Inflammatory macrophage treated with lipopolysaccharide for 1 hour (primary cell): Measurements from ENCODE around the gene C10orf71.
A peak's percentile ranks its signal among the peaks of the same experiment; 100 is the strongest.

Experiments used
- DNase-seq, 2 donors: peaks; one replicate each; pipeline ENCODE4 v3.0.0-alpha.2; 2020 to 2022

Gene C10orf71

GRCh38 chr10:49347827-49348226, 48.9 kb downstream of the C10orf71 start:
- DNase-seq = no peak

- DNase-seq = no peak
Observed at GRCh38 chr10:49348593-49348992, 49.6 kb downstream of the C10orf71 start.

- no peak for DNase-seq
Observed at GRCh38 chr10:49349390-49349789, 50.4 kb downstream of the C10orf71 start.

- DNase-seq = no peak
Observed at GRCh38 chr10:49350138-49350537, 51.2 kb downstream of the C10orf71 start.

- peak; percentile 76 to 89 for DNase-seq
Observed at GRCh38 chr10:49350846-49351532, 52.0 kb downstream of the C10orf71 start.

GRCh38 chr10:49351669-49352068, 52.7 kb downstream of the C10orf71 start:
- DNase-seq = no peak

GRCh38 chr10:49352323-49352722, 53.4 kb downstream of the C10orf71 start:
- no peak for DNase-seq

- DNase-seq = no peak
Observed at GRCh38 chr10:49353026-49353894, 54.3 kb downstream of the C10orf71 start.

GRCh38 chr10:49353895-49354566, 55.1 kb downstream of the C10orf71 start:
- DNase-seq = no peak

- DNase-seq = no peak
Observed at GRCh38 chr10:49354593-49354992, 55.6 kb downstream of the C10orf71 start.

- no peak for DNase-seq
Observed at GRCh38 chr10:49355221-49355620, 56.3 kb downstream of the C10orf71 start.

GRCh38 chr10:49356181-49356580, 57.2 kb downstream of the C10orf71 start:
- no peak for DNase-seq

- peak; percentile 18 to 32 for DNase-seq
Observed at GRCh38 chr10:49356944-49357343, 58.0 kb downstream of the C10orf71 start.

GRCh38 chr10:49357910-49358309, 58.9 kb downstream of the C10orf71 start:
- peak; percentile 20 to 27 for DNase-seq

GRCh38 chr10:49359349-49360270, 60.6 kb downstream of the C10orf71 start:
- no peak for DNase-seq

GRCh38 chr10:49360271-49361177, 61.6 kb downstream of the C10orf71 start:
- peak; percentile 45 to 52 for DNase-seq

GRCh38 chr10:49361178-49361554, 62.2 kb downstream of the C10orf71 start:
- no peak for DNase-seq

GRCh38 chr10:49361735-49362568, 63.0 kb downstream of the C10orf71 start:
- no peak for DNase-seq

GRCh38 chr10:49362596-49363260, 63.8 kb downstream of the C10orf71 start:
- peak; percentile 62 to 69 for DNase-seq
